Activated CD8-positive, alpha-beta T cell treated with anti-CD3 and anti-CD28 coated beads, Interleukin-2, amount 10 ng/mL, durations not matched to agents 7 days and 5 days (primary cell): ENCODE results near the gene SETD5. TPM values are rescaled to one million over a fixed set of nuclear protein-coding genes. Genes with fewer than 3 reads are reported as not detected.

Experiments used
- total RNA-seq, 2 experiments: library from RNA; stranded (reverse); gene quantifications; one replicate each; pipeline ENCODE4 v1.2.3, GENCODE V29; 2021

SETD5 gene
- total RNA-seq, 2 experiments from 2014 or later: 122 to 126 TPM

Other genes with a start within 250 kb of the SETD5 start
- gene SRGAP3, start 148.0 kb upstream of the SETD5 start, total RNA-seq: 1 to 10 TPM; 5.3 to 5.9 TPM
- gene THUMPD3, start 34.6 kb upstream of the SETD5 start, total RNA-seq: 10 to 100 TPM; 45.8 to 55.1 TPM
- not detected for gene LHFPL4, start 156.2 kb downstream of the SETD5 start, total RNA-seq